Kidney glomerular epithelial cell (primary cell): Measurements from ENCODE around the gene USP32.
"Not testable (repeated sequence)": the region's sequence is repeated elsewhere in the genome, so short reads cannot be mapped to it uniquely, and the experiment has no call there.

ENCODE experiments used
- DNase-seq: peaks from one replicate; lab custom pipeline; 2025; lab: John Stamatoyannopoulos, UW

Gene USP32

DNA sequence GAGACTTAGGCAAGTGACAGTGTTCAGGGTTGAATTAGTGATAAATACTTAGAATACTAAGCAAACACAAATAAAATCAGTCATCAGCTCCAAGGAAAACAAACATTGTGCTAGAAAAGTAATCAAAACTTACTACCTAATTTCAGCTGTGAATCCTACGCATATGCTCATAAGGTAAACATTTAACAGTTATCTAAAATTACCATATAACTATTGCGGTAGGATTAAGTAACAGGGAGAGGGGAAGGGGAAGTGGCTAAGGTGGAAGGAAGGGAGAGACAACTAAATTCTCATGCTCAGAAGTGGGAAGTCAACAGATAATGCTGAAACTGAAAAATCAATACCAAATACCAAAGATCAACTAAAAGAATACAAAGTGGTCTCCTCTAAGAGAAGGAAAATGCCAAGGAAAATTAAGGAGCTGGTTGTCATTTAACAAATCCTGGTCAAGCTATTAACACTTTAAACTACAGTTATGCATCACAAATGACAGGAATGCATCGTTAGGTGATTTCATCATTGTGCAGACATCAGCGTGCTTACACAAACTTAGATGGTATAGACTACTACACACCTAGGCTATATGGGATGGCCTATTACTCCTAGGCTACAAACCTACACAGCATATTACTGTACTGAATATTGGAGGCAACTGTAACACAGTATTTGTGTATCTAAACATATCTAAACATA is 20.0 kb downstream of the USP32 start:
- no peak for DNase-seq

DNA sequence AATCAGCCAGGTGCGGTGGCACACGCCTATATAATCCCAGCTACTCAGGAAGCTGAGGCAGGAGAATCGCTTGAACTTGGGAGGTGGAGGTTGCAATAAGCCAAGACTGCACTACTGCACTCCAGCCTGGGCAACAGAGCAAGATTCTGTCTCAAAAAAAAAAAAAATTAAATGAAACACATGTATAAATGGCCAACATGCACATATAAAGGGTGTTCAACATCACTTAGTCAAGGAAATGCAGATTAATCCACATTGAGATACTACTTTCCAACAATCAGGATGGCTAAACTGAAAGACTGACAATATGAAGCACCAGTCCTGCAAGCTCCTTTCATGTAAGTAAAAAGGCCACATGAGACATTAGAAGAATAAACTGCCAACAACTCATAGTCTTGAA is 20.5 kb downstream of the USP32 start:
- DNase-seq, result no peak

DNA sequence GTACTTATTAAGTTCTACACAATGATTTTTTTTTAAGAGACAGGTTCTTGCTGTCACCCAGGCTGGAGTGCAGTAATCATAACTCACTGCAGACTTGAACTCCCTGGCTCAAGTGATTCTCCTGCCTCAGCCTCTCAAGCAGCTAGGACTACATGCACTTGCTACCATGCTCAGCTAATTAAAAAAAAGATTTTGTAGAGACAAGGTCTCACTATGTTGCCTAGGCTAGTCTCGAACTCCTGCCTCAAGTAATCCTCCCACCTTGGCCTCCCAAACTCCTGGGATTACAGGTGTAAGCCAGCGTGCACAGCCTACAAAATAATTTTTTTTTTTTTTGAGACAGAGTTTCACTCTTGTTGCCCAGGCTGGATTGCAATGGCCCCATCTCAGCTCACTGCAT is 22.2 kb downstream of the USP32 start:
- no peak for DNase-seq

DNA sequence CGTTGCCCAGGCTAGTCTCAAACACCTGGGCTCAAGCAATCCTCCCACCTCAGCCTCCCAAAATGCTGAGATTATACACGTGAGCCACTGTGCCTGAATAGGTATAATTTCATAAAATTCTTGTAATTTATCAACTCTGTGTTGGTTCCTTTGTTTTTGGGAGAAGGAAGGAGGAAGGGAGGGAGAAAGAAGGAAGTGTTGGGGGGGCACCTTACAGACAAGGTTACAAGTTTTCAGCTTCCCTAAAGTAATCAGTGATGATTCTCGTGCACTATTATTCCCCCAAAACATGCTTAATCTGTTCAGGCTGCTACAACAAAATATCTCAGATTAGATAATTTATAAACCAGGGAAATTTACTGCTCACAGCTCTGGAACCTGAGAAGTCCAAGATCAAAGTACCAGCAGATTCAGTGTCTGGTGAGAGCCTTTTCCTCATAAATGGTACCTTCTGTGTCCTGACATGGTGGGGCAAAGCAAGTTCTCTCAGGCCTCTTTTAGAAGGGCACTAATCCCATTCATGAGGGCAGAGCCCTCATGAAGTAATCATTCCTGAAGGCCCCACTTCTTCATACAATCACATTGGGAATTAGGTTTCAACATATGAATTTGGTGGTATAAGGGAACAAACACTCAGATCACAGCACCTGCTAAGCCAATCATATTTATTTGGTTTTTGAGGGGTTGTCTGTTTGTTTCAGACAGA is 28.1 kb downstream of the USP32 start:
- no peak for DNase-seq

DNA sequence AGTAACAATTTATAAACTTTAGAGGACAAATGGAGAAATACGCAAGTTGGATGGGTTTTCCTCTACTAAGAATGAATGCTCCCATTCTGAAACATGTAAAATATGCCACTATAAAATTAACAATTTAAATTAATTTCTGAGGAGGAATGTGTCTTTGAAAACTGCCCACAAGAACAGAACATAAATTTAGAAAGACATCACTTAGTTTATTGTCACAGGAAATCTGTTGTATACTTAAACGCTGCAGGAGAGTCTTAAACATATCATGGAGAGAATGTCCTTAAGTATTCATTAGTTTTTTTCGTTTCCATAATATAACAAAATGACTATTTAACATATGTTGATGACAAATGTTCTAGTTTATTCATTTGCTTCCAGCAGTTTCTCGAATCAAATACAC is 29.6 kb downstream of the USP32 start:
- DNase-seq, result no peak

DNA sequence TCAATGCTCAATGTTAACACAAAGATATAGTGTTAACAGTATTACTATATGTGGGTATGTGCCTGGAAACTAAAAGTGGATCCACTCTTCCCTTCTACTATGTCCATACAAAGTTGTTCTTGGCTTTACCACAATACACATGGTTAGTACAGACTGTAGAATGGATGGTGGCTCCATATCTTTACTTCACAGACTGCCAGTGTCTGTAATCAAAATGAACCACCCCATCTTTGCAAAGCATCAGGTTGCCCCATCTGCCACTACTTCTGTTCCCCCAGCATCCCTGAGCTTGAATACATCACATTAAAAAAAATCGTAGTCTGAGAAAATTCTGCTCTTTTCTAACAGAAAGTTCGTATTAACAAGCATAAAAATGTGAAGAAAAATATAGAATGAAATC is 30.0 kb downstream of the USP32 start:
- no peak for DNase-seq

DNA sequence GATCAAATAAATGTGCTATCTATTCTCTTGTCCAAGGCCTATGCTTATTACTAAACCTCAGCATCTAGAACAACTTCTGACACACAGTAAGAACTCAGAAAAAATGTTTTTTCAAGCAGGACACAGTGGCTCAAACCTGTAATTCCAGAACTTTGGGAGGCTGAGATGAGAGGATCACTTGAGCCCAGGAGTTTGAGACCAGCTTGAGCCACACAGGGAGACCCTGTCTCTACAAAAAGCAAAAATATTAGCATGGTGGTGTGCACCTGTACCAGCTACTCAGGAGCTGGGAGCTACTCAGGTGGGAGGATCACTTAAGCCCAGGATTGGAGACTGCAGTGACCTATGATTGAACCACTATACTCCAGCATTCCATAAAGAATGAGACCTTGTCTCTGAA is 32.5 kb downstream of the USP32 start:
- DNase-seq, result no peak

DNA sequence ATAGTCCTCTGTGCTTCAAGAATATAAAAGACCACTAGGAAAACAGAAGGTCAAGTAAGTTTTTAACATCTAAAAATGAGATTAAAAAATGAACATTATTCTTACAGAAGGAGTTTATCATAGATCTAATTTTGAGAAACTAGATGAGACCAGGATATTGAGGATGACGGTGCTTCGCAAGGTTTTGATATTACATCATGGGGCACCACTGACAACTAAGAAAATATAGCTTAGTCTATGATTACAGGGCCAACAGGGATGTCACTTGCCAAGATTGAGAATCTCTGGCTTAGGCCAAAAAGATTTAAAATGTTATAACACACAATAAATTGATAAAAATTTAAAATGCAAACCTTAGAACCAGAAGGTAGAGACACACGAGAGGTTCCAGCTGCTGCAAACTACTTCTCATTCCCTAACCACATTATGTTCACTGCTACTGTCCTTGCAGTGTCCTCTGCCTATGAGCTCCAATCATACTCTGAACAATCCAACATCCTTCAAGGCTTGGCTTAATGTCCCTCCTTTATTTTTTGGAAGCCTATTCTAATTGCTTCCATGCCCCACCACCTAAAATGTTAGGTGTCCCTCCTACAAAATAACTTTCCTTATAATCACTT is 33.2 kb downstream of the USP32 start:
- DNase-seq, result no peak

DNA sequence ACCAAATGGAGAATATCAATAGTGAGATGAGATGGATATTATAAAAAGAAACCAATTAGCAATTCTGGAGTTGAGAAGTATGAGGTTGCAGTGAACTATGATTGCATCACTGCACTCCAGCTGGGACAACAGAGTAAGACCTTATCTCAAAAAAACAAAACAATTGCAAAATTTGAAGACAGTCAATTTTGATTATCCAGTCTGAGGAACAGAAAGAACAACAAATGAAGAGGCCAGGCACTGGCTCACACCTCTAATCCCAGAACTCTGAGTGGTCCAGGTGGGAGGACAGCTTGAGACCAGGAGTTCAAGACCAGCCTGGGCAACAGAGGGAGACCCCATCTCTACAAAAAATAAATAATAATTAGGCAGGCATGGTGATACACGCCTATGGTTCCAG is 35.0 kb downstream of the USP32 start:
- DNase-seq, result no peak

DNA sequence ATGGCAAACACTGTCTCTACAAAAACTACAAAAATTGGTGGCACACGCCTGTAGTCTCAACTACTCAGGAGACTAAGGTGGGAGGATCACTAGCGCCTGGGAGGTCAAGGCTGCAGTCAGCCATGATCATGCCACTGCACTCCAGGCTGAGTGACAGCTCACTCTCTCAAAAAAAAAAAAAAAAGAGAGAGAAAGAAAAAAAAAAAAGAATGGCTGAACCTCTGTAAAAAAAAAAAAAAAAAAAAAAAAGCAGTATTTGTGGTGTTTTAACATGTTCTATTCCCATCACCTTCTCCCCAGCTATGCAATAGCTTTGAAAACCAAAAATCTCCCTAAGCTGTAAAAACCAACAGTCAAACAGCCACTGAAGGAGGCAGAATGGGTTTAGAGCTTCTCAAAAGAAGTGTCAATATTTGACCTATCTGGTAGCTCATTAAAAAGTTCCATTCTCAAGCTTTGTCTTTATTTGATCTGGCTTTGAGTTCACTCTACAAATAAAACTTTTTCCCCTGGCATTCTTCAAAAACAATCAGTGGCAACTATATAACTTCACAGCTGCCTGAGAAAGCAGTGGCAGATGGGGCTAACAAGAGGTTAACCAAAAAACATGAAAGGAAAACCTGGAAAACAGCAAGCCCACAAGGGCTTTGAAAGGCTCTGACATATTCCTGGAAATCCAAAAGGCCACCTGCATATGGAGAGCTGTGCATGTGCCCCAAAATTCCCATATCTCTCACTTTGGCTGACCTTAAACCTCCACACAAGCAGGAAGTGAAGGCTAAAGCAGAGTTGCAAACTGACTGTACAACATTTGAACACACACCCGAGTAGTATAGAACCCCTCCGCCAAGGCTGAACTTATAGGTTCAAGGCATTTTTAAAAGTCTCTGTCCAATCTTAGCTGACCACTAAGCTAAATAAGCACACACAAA is 36.0 kb downstream of the USP32 start:
- DNase-seq, result no peak

DNA sequence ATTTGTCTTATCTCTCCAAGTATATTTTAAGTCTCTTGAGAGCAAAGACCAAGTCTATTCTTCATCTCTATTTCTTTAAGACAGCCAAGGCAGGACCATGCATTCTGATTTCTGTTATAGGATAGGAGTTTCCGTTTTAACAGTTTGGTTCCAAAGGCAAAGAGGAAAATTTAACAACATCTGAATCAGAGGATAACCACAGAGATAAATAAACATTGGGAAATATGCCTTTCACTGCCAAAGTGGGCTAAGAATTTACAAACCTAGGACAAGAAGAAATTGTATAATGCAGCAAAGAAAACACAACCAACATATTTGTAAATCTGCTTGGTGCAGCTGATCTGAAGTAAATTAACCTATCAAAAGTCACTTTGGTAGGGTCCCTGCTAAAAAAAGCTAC is 37.7 kb downstream of the USP32 start:
- peak; percentile 11 for DNase-seq

DNA sequence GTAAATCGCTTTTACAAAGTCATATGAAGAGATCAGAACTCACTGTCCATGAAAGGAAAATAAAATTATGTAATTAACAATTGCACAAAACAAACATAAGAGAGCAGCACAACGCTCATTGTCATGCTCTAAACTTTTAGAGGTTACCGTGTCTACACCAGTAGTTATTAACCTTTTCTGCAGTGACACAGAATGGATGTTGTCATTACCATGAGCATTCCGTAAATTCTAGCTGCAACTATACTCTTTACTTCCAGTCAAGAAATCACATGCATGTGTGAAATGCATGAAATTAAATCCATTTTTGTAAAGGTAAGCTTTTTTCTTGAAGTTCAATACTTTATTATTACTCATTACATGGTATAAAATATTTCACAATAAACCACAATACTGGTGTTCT is 38.2 kb downstream of the USP32 start:
- DNase-seq, result no peak

DNA sequence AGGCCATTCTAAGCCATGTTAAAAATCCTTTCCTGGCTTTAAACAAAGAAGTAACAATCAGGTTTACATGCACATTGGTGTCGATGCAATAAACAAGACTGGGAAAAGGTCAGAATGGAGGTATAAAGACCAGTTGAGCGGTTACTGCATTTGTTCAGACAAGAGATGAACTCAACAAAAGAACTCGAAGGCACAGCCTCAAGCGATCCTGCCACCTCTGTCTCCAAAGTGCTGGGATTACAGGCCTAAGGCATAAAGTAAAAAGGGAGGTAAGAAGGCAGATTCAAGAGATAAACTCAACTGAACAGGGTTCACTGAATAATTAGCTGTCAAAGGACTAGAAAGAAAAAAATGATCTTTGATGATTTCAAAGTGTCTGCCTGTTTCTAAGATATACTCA is 39.4 kb downstream of the USP32 start:
- DNase-seq, result no peak

DNA sequence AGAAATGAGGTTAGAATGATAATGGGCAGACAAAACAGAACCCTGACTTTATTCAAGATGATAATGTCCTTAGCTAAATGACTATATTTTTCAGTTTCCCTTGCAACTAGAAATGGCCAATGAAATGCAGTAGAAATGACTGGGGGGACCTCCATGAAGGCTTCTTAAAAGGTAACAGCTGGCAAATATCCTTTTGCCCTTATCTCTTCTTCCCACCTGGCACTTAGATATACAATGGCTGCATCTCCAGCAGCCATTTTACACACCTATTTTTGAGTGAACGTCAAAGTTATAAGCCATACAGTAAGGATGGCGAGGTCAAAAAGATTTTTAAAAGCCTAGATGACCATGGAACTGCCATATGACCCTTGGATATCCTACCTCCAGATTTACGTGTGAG is 39.9 kb downstream of the USP32 start:
- DNase-seq, result no peak

DNA sequence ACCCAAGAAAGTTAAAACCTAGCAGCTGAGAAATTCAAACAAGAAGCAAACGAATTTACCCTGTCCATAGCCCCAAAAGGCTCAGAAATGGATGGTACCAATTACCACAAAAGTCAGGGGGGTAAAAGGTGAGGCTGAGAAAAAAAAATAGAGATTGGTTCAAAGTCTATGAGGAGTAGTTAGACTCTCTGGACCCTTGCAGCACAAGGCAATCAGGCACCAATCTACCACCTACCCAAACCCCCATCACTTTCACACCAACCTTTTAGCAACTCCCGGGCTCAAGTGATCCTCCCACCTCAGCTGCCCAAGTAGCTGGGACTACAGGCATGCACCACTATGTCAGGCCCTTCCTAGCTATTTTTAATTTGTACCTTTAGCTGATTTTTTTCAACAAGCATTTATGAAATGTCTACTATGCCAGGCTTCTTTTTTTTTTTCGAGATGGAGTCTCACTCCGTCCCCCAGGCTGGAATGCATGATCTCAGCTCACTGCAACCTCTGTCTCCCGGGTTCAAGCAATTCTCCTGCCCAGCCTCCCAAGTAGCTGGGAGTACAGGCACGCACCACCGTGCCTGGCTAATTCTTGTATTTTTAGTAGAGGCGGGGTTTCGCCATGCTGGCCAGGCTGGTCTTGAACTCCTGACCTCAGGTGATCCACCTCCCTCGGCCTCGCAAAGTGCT is 40.8 kb downstream of the USP32 start:
- no peak for DNase-seq

DNA sequence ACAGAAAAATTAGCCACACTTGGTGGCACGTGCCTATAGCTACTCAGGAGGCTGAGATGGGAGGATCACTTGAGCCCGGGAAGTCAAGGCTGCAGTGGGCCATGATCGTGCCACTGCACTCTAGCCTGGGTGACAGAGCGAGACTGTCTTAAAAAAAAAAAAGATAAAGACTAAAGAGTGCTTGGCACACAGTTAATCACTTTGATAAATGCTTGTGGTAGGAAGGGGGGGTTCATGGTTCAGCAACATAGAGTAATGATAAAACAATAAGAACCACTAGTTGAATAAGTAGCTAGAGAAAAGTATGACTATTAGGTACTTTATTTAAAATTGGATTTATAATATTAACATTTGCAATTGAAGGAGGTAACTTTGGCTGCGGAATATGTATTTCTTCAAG is 43.3 kb downstream of the USP32 start:
- no peak for DNase-seq

DNA sequence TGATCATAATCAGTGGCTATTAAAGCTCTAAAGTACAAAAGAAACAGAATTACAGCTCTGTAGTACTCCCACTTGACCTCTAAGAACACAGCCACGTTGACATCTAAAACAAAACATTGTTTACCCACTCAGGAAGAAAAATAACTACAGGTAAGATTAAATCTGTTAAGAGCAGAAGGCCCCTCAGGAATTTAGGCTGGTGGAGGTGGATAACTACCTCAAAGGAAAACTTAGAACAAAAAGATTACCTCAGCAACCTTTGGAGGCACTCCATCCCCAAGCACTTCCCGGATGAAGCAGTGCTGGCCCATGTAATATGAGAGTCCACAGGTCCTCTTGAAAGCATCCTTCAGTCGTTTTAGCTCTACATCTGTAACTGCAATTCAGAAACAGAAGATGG is 46.7 kb downstream of the USP32 start:
- no peak for DNase-seq

DNA sequence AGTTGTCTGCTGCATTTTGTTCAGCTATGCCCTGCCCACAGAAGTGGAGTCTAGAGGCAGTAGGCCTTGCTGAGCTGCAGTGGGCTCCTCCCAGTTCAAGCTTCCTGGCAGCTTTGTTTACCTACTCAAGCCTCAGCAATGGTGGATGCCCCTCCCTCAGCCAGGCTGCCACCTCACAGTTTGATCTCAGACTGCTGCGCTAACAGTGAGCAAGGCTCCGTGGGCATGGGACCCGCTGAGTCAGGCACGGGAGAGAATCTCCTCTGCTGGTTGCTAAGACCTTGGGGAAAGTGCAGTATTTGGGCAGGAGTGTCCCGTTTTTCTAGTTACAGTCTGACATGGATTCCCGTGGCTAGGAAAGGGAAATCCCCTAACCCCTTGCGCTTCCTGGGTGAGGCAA is 49.4 kb downstream of the USP32 start:
- DNase-seq, result not testable (repeated sequence)

DNA sequence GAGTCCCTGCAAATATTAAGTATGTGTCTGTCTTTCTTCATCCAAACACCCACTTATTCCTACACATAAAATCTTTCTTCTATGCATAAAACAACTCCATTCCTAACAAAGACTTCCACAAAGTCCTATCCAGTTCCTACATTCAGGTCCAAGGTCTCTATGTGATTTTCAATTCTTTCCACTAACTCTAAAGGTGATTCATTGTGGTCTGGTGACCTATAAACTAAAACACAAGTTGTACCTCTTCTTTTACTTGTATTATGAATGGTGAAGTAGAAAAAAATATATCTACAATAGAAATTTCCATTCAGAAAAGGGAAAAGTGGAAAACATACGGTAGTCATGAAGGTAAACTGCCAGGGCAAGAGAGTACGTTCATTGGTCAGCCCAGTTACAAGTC is 56.6 kb downstream of the USP32 start:
- no peak for DNase-seq

DNA sequence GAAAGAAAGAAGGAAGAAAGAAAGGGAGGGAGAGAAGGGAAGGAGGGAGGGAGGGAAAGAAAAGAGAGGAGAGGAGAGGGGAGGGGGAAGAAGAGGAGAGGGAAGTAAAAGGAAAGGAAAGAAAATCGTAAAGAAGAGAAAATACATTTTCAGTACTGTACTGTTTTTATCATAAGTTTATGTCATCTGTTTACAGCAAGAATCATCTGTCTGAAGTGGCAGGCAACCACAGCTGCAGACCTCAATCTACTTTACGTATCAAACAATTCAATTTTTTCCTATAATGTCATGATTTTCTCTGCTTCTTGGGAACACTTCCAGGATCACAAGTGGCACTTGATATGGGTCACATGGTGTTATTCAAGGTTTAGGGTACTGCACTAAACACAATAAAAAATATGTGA is 58.3 kb downstream of the USP32 start:
- DNase-seq, result no peak

DNA sequence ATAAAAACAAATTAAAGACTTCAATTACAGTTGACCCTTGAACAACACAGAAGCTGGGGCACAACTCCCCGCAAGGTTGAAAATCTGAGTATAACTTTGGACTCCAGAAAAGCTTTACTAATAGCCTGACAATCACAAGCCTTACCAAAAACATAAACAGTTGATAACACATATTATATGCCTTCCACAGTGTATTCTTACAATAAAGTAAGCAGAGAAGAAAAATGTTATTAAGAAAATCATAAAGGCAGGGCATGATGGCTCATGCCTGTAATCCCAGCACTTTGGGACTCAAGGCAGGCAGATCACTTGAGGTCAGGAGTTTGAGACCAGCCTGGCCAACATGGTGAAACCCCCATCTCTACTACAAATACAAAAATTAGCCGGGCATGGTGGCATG is 58.9 kb downstream of the USP32 start:
- not testable (repeated sequence) for DNase-seq

DNA sequence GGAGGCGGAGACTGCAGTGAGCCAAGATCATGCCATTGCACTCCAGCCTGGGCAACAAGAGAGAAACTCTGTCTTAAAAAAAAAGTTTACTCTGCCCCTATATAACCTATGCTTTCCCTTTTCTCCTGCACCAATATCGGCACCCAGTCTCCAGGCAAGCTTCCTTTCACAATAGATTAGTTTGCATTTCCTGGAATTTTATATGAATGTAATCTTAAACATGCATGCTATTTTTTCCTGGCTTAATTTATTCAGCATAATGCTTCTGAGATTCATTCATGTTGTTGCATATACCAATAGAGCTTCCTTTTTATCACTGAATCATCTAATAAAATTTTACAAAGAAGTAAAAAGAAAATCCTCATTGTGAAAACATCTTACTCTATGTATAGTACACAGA is 59.4 kb downstream of the USP32 start:
- no peak for DNase-seq
